Left kidney (tissue), 2 donors: ENCODE results near the gene SLC52A3. TPM values are rescaled to one million over a fixed set of nuclear protein-coding genes. Genes with fewer than 3 reads are reported as not detected.
"Not testable (repeated sequence)": the region's sequence is repeated elsewhere in the genome, so short reads cannot be mapped to it uniquely, and the experiment has no call there.

ENCODE experiments used
- DNase-seq: peaks from one replicate; pipeline ENCODE4 v3.0.0-alpha.2; 2013
- polyA plus RNA-seq: library from polyadenylated mRNA; unstranded; fragments of 120-200 nt; gene quantifications from one replicate; pipeline ENCODE4 v1.2.1, GENCODE V29; 2013; ENCODE audit not compliant: insufficient read length

Gene SLC52A3
- polyA plus RNA-seq, 1 donor = 4.0 TPM

DNA sequence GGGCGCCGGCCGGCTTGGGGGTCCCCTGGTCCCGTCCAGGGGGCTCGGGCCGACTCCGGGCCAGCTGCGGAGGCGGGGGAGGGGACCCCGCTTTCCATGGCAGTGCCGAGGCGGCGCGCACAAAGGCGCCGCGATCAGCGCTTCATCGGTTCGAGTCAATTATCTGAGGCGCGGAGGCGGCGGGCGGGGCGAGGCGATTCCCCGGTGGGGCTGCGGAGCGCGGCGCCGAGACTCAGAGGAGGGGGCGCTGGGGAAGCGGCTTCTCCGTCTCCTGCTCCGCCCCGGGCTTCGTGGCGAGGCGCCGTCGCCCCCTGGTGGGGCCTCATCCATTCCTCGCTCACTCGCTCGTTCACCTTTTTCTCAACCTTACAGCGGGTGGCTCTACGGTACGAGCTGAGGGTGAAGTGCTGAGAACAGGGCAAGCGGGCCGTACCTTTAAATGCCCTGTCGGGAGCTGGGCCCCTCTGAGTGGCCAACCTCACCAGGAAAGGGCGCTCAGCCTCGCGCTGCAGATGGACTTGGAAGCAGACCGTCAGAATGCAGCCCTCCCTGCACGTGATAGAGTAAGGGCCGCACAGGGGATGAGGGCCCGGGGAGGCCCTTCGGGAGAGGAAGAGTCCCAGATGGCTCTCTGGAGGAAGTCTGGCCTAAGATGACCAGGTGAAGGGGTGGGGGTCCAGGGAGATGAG is 39.9 kb downstream of the SLC52A3 start:
- DNase-seq = peak; percentile 76

DNA sequence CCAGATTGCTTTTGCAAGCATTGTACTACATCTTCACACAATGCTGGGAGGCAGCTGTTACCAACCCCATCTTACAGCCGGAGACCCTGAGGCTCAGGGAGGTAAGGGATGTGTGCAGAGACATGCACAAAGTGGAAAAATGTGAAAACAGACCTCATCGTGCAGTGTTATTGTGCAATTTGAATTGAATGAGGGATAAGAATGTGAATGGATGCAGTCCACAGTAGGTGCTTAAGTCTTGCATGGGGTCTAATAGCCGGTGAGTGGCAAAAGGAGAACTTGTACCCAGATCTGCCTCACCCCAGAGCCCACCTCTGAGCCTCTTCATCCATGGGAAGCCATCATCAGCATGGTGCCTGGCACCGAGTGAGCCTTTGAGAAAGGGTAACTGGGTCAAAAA is 42.1 kb downstream of the SLC52A3 start:
- DNase-seq = no peak

DNA sequence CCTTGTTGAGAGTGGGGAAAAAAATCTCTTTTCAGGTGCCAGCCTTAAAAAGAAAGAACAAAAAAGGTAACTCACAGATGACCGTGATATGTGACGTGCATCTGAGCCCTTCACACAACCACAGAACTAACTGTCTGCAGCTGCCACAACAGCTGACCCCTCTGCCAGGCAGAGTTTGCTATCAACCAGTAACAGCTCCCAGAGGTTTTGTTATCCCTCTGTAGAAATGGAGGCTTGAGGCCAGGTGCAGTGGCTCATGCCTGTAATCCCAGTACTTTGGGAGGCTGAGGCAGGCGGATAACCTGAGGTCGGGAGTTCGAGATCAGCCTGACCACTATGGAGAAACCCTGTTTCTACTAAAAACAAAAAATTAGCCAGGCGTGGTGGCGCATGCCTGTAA is 42.8 kb downstream of the SLC52A3 start:
- no peak for DNase-seq

DNA sequence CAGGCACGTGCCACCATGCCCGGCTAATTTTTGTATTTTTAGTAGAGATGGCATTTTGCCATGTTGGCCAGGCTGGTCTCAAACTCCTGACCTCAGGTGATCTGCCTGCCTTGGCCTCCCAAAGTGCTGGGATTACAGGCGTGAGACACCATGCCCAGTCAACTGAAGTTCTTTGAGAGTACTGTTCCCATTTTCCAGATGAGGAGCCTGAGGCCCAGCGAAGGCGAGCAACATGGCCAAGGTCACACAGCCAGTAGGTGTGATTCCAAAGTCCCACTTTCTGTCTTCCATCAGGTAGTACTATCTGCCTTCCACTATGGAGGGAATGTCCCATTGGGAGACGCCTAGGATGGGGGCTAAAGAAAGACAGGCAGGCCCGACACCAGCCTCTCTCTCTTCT is 43.5 kb downstream of the SLC52A3 start:
- not testable (repeated sequence) for DNase-seq

DNA sequence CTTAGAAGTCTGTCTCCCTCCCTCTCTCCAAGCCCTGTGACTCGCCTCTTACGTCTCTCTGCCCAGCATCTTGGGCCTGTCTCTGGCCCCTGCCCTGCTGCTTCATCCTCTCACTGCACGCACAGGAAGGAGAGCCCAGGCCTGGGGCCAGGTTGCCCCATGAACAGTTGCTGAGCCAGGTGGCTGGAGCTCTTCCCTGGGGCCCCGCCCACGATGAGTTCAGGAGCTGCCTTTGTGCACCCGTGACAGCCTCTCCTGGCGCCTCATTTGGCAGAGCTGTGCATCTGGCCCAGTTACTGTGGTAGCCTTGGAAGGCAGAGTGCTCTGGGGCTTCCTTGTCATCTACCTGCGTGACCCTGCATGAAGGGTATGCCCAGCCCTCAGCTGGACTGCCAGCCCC is 44.5 kb downstream of the SLC52A3 start:
- no peak for DNase-seq

DNA sequence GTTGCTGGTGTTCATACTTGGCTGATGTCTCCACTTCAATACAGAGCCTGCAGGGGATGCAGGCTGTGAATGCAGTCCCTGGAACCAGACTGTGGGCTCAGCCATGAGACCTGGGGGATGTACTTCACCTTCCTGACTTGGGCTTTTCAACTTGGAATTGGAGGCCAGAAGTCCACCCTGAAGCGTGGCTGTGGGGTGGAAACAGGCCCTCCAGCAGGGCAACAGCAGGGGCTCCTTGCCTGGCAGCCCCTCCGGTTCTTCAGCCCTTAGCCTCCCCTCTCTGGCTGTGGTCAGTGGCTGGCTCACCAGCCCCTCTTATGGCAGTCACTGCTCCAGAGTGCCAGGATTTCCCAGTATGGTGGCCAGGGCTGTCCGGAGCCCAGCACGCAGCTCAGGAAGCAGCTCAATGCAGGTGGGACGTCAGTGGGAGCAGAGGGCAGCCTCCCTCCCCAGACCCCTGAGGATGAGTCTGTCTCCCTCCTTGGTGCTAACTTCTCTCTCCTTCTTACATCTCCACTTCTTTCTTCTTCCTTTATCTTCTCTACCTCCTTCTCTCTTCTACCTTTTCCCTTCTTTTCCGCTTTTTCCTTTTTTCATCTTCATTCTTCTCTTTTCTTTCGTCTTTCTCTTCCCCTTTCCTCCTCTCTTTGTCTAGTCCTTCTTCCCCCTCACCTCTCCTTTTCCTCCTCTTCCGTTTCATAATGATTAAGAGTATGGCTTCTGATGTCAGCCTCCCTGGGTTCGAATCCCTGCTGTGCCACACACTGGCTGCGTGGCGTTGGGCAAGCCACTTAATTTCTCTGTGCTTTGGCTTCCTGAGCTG is 45.3 kb downstream of the SLC52A3 start:
- no peak for DNase-seq

DNA sequence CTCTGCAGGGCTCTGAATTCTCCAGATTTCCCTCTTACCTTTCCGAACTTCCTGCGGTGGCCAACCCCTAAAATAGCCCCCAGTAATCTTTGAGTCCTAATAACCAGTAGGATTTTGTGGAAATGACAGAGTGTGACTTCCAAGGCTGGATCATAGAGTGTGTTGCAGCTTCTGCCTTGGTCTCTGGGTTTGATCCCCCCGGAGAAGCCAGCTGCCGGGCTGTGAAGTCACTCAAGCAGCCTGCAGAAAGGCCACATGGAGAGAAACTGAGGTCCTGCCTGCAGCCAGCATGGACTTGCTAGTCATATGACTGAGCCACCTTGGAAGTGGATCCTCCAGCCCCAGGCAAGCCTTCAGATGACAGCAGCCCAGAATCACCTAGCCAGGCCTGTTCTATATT is 46.4 kb downstream of the SLC52A3 start:
- DNase-seq = no peak

DNA sequence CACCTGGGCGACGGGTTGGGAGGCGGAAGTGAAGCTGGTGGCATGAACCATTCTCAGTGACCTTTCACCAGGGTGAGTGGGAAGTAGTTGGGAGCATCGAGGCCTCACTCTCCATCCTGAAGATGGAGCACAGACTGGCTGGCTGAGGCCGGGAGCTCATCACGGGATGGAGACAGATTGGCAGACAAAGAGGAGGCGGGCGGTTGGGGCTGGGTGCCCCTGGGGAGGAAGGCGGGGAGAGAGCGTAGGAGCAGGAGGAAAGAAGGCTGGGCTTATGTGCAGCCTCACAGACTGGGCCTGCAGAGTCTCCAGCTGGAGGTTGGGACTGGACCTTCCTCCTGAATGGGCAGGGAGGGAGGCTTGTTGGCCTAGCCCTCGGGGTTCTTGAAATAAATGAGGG is 48.5 kb downstream of the SLC52A3 start:
- no peak for DNase-seq

DNA sequence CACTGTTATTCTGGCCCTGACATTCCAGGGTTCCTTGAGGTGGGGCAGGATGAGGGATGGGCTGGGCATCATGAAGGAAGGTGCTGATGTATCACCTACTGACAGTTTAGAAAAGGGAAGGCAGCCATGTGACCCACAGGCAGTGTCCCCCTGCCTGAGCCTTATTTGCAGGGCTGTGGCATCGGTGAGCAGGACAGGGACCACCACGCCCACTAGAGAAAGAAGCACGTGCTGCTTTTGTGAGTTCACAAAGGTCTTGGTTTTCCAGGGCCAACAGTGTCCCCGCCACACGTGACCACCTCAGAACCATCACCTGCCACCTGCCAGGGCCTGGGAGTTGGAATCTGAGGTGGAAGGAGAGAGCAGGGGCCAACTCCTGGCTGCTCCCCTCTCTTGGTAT is 49.2 kb downstream of the SLC52A3 start:
- no peak for DNase-seq

DNA sequence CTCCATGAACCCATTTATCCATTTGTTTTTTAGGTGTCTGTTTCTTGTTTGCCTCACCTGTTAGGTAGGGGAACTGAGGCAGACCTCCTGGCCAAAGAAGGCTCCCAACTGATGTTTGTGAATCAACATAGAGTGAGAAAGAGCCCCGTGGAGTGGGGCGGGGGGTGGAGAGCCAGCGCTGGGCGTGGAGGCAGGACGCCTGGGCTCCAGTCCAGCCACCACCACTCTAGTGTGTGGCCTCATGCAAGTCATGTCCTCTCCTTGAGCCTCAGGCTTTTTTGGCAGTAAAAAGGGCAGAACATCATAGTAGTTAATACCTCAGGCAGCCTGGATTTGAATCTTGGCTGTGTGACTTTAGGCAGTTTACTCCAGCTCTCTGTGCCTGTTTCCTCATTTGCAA is 50.5 kb downstream of the SLC52A3 start:
- no peak for DNase-seq

DNA sequence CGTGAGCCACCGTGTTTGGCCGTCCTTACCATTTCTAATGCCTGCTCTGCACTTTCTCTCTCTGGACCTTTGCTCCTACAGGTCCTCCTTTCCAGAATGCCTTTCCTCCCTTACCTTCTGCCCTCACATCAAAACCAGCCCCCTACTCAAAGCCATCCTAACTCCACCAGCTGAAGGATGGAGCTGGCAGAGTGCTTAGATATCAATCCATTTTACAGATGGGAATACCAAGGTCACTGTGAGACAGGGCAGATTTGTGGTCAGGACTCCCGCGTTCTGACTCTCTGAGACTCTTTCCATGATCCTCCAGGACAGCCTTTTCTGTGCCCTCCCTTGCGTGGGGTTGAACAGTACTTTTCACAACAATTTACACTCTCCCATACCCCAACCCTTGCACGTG is 51.0 kb downstream of the SLC52A3 start:
- DNase-seq = no peak

DNA sequence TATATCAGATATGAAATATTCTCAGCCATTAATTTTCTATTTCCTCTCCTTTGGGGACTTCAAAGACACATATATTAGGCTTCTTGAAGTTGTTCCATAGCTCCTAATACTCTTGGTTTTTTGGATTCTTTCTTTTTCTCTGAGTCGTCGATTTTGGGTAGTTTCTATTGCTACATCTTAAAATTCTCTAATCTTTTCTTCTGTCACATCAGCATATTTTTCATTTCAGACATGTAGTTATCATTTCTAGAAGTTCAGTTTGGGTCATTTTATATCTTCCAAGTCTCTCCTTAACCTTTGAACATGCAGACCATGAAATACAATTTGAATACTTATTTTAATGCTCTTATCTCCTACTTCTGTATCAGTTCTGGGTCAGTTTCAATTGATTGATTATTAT is 53.8 kb downstream of the SLC52A3 start:
- no peak for DNase-seq

DNA sequence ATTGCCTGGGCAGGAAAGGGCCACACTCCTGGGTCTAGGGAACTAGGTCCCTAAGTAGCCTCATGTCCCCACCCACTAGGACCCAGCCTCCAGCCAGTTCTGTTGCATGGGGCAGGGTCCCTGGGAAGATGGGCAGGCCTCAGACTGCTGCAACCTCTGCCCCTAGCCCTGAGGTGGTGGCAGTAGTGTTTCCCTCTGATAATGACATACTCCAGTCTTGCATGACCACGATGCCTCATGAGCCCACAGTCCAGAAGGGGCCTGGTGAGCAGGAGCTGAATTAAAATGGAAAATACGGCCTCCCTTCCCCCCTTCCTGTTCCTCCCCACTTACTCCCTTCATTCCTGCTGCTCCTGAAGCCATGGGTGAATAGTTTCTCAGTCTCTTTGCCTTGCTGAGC is 56.7 kb downstream of the SLC52A3 start:
- DNase-seq = no peak

DNA sequence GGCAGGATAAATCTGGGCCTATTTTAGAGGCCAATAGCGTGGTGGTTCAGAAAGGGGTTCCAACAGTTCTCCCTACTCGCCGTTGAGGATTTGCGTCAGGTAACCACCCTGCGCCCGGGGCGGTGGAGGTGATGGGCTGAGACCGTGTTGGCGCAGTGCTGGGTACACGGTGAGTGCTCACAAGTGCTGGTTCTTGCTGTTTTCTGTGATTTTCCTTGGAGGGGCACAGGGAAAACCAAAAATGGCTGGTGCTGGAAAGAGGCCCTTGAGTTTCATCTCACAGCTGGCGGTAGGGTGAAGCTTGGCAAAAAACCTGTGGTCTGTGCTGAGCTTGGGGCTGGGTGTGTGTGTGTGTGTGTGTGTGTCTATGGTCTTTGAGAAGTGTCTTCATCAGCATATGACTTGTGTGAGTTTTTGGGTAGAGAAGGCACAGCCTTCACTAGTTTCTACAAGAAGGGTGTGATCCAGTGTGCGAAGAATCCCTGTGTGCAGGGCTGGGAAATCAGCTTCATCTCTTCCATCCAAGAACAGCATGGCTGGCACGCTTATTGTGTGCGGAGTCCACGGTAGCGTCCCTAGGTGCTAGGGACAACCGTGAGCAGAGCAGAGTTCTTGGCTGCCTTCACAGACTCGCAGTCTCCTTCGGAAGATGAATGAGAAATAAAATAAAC is 57.4 kb downstream of the SLC52A3 start:
- DNase-seq = no peak

Other genes with a start within 250 kb of the SLC52A3 start
- gene CSNK2A1, start 224.7 kb downstream of the SLC52A3 start, polyA plus RNA-seq = 174 TPM
- gene TCF15, start 158.2 kb downstream of the SLC52A3 start, polyA plus RNA-seq = 0.90 TPM
- 12.5 TPM for gene SRXN1, start 115.3 kb downstream of the SLC52A3 start, polyA plus RNA-seq
- gene SCRT2, start 92.7 kb downstream of the SLC52A3 start, polyA plus RNA-seq = not detected
- 7.6 TPM for gene FAM110A, start 65.2 kb upstream of the SLC52A3 start, polyA plus RNA-seq
- gene ANGPT4, start 147.8 kb upstream of the SLC52A3 start, polyA plus RNA-seq = 0.22 TPM
- 2.3 TPM for gene RSPO4, start 233.8 kb upstream of the SLC52A3 start, polyA plus RNA-seq